H1 (cell line): Measurements from ENCODE around the gene LCLAT1. TPM values are rescaled to one million over a fixed set of nuclear protein-coding genes. Genes with fewer than 3 reads are reported as not detected.

Experiments
- CTCF ChIA-PET: fragments of 300-600 bp; sonication (Branson Sonifier 250); formaldehyde crosslinking; loops from one replicate; lab custom pipeline; 2021; ENCODE audit not compliant: partially characterized antibody; lab: Charles Lee
- POLR2A ChIA-PET: fragments of 300-600 bp; sonication (Branson Sonifier 250); formaldehyde crosslinking; loops from one replicate; lab custom pipeline; 2021; ENCODE audit warnings: inconsistent platforms; ENCODE audit not compliant: partially characterized antibody; lab: Charles Lee
- DNase-seq, 2 experiments: peaks; one replicate each; pipeline versions ENCODE4 v3.0.0 to v3.0.0-alpha.2; 2010 to 2022; ENCODE audit warnings: low spot score in 2 of 2, low read depth in 1 of 2, mixed read lengths in 1 of 2
- FAIRE-seq: peaks from 2 replicates; lab custom pipeline; 2011; peaks lifted over from hg19 to GRCh38; lab: Jason Lieb, UNC
- H2AFZ ChIP-seq: 2 replicates; pipeline ENCODE4 v1.8.1; 2012; ENCODE audit warnings: low read length, inconsistent platforms
- H2AK5ac ChIP-seq: 2 replicates; pipeline ENCODE4 v1.6.1; 2013; ENCODE audit warnings: low read depth, low read length
- H2BK120ac ChIP-seq: replicated peaks from 2 replicates; pipeline ENCODE3; 2013; ENCODE audit warnings: low read depth, low read length, inconsistent platforms
- H2BK12ac ChIP-seq: 2 replicates; pipeline ENCODE4 v1.6.1; 2013; ENCODE audit warnings: low read depth, low read length
- H2BK15ac ChIP-seq: 2 replicates; pipeline ENCODE4 v1.6.1; 2013; ENCODE audit warnings: low read length
- H2BK20ac ChIP-seq: 2 replicates; pipeline ENCODE4 v1.6.1; 2013; ENCODE audit warnings: low read length
- H2BK5ac ChIP-seq: 2 replicates; pipeline ENCODE4 v1.6.1; 2013; ENCODE audit warnings: low read depth, low read length
- H3K14ac ChIP-seq: 2 replicates; pipeline ENCODE4 v1.6.1; 2013; ENCODE audit warnings: inconsistent platforms; ENCODE audit not compliant: insufficient read length
- H3K18ac ChIP-seq: 2 replicates; pipeline ENCODE4 v1.6.1; 2013; ENCODE audit warnings: low read length; ENCODE audit errors: extremely low read depth
- H3K23ac ChIP-seq: 2 replicates; pipeline ENCODE4 v1.6.1; 2013; ENCODE audit warnings: inconsistent platforms; ENCODE audit not compliant: insufficient read length
- H3K23me2 ChIP-seq: 2 replicates; pipeline ENCODE4 v1.6.1; 2013; ENCODE audit warnings: low read depth, low read length
- H3K27ac ChIP-seq: 2 replicates; pipeline ENCODE4 v1.6.1; 2011; ENCODE audit warnings: low read depth, low read length, inconsistent platforms
- H3K27me3 ChIP-seq, 4 experiments: replicated peaks in 1 of 4; 1 replicate in 1 of 4; 2 replicates in 3 of 4; pipeline versions ENCODE4 v1.6.1 to v1.8.1; 2011 to 2013; ENCODE audit warnings: low read length in 3 of 4, mild to moderate bottlenecking in 3 of 4, inconsistent platforms in 2 of 4, mixed read lengths in 2 of 4, moderate library complexity in 1 of 4; ENCODE audit not compliant: control insufficient read depth in 3 of 4, insufficient read depth in 3 of 4; ENCODE audit errors: extremely low read depth in 1 of 4
- H3K36me3 ChIP-seq, 4 experiments: 2 replicates each; pipeline versions ENCODE4 v1.6.1 to v1.8.1; 2011 to 2013; ENCODE audit warnings: mild to moderate bottlenecking in 4 of 4, low read length in 3 of 4, moderate library complexity in 2 of 4, control low read depth in 1 of 4, inconsistent platforms in 1 of 4; ENCODE audit not compliant: insufficient read depth in 4 of 4, control insufficient read depth in 2 of 4
- H3K4ac ChIP-seq: replicated peaks from 2 replicates; pipeline ENCODE3; 2013; ENCODE audit warnings: low read length, low read depth, mixed read lengths, inconsistent platforms; ENCODE audit not compliant: insufficient read length
- H3K4me1 ChIP-seq, 4 experiments: replicated peaks in 1 of 4; 1 replicate in 1 of 4; 2 replicates in 3 of 4; pipeline versions ENCODE4 v1.6.1 to v1.8.1; 2011 to 2013; ENCODE audit warnings: low read length in 3 of 4, inconsistent platforms in 2 of 4, mixed read lengths in 1 of 4; ENCODE audit not compliant: insufficient read depth in 4 of 4, control insufficient read depth in 3 of 4
- H3K4me2 ChIP-seq, 2 experiments: 2 replicates each; pipeline versions ENCODE4 v1.6.1 to v1.8.1; 2011 to 2013; ENCODE audit warnings: low read depth in 2 of 2, low read length in 2 of 2, control low read depth in 1 of 2, inconsistent platforms in 1 of 2, mild to moderate bottlenecking in 1 of 2; ENCODE audit not compliant: insufficient read depth in 1 of 2
- H3K4me3 ChIP-seq, 4 experiments: fragments of 200-600, 300-600 bp in 1 of 4; sonication (generic), shearing (Covaris generic), sonication (Bioruptor Twin) in 1 of 4; 2 replicates each; pipeline versions ENCODE4 v1.5.1 to v1.8.1; 2011 to 2016; ENCODE audit warnings: low read length in 4 of 4, low read depth in 3 of 4, control low read depth in 2 of 4, inconsistent platforms in 2 of 4, mild to moderate bottlenecking in 2 of 4, mixed read lengths in 1 of 4, moderate library complexity in 1 of 4; ENCODE audit not compliant: insufficient read depth in 2 of 4; ENCODE audit errors: extremely low read depth in 1 of 4
- H3K56ac ChIP-seq: replicated peaks from 2 replicates; pipeline ENCODE3; 2013; ENCODE audit warnings: low read depth, mild to moderate bottlenecking, mixed read lengths, low read length, inconsistent platforms; ENCODE audit not compliant: insufficient read length
- H3K79me1 ChIP-seq: 2 replicates; pipeline ENCODE4 v1.6.1; 2013; ENCODE audit warnings: low read depth, low read length, control low read depth
- H3K79me2 ChIP-seq, 2 experiments: 2 replicates each; pipeline versions ENCODE4 v1.6.1 to v1.8.1; 2012 to 2013; ENCODE audit warnings: low read length in 2 of 2, mild to moderate bottlenecking in 2 of 2, inconsistent platforms in 1 of 2; ENCODE audit not compliant: insufficient read depth in 2 of 2, control insufficient read depth in 1 of 2
- H3K9ac ChIP-seq, 4 experiments: replicated peaks in 1 of 4; 1 replicate in 1 of 4; 2 replicates in 3 of 4; pipeline versions ENCODE4 v1.6.1 to v1.8.1; 2011 to 2013; ENCODE audit warnings: low read depth in 3 of 4, low read length in 3 of 4, control low read depth in 2 of 4, mild to moderate bottlenecking in 2 of 4, moderate library complexity in 2 of 4, inconsistent platforms in 1 of 4; ENCODE audit errors: extremely low read depth in 1 of 4
- H3K9me3 ChIP-seq, 2 experiments: 2 replicates each; pipeline versions ENCODE4 v1.6.1 to v1.8.1; 2012 to 2013; ENCODE audit warnings: mild to moderate bottlenecking in 2 of 2, moderate library complexity in 2 of 2, control low read depth in 1 of 2, inconsistent platforms in 1 of 2, low read depth in 1 of 2, low read length in 1 of 2, mixed read lengths in 1 of 2; ENCODE audit not compliant: insufficient read depth in 2 of 2
- H4K20me1 ChIP-seq, 2 experiments: replicated peaks in 1 of 2; 2 replicates each; pipeline versions ENCODE3 to v1.8.1; 2011 to 2013; ENCODE audit warnings: inconsistent platforms in 2 of 2, low read length in 2 of 2, mild to moderate bottlenecking in 1 of 2; ENCODE audit not compliant: insufficient read depth in 2 of 2, control insufficient read depth in 1 of 2
- H4K5ac ChIP-seq: 2 replicates; pipeline ENCODE4 v1.6.1; 2013; ENCODE audit warnings: low read length, low read depth, mixed read lengths, inconsistent platforms; ENCODE audit not compliant: insufficient read length
- H4K8ac ChIP-seq: 2 replicates; pipeline ENCODE4 v1.8.0; 2013; ENCODE audit warnings: mild to moderate bottlenecking, moderate library complexity, low read length, inconsistent platforms; ENCODE audit not compliant: insufficient read depth; ENCODE audit errors: extremely low read depth
- H4K91ac ChIP-seq: replicated peaks from 2 replicates; pipeline ENCODE3; 2013; ENCODE audit warnings: low read length, mixed read lengths, inconsistent platforms; ENCODE audit not compliant: insufficient read length
- CHD2 ChIP-seq: IDR thresholded peaks from 2 replicates; pipeline ENCODE4 v1.6.1; 2012; ENCODE audit warnings: low read length, improper control_type of control experiment
- CTCF ChIP-seq, 3 experiments: IDR thresholded peaks; 1 replicate in 2 of 3; 2 replicates in 1 of 3; pipeline versions ENCODE4 v1.5.1 to v1.6.1; 2011; ENCODE audit warnings: low read length in 3 of 3, mild to moderate bottlenecking in 3 of 3, inconsistent platforms in 2 of 3, low read depth in 1 of 3, moderate library complexity in 1 of 3; ENCODE audit not compliant: insufficient read depth in 1 of 3; ENCODE audit errors: control extremely low read depth in 1 of 3
- FOSL1 ChIP-seq: IDR thresholded peaks from 2 replicates; pipeline ENCODE4 v1.6.1; 2011; ENCODE audit warnings: mild to moderate bottlenecking, low read depth, low read length, moderate library complexity; ENCODE audit not compliant: insufficient read depth
- JUN ChIP-seq: IDR thresholded peaks from 2 replicates; pipeline ENCODE4 v1.6.1; 2011; ENCODE audit warnings: low read depth, mild to moderate bottlenecking, improper control_type of control experiment, low read length
- JUND ChIP-seq: IDR thresholded peaks from 2 replicates; pipeline ENCODE4 v1.6.1; 2011; ENCODE audit warnings: mild to moderate bottlenecking, improper control_type of control experiment, low read length
- MAFK ChIP-seq: IDR thresholded peaks from 2 replicates; pipeline ENCODE4 v1.6.1; 2012; ENCODE audit warnings: low read depth, mild to moderate bottlenecking, improper control_type of control experiment, low read length
- RAD21 ChIP-seq, 2 experiments: IDR thresholded peaks in 1 of 2; conservative IDR thresholded peaks in 1 of 2; 2 replicates each; pipeline ENCODE4 v1.6.1; 2011; ENCODE audit warnings: low read depth in 2 of 2, low read length in 2 of 2, improper control_type of control experiment in 1 of 2, inconsistent platforms in 1 of 2, mild to moderate bottlenecking in 1 of 2, moderate library complexity in 1 of 2
- SIN3A ChIP-seq, 2 experiments: IDR thresholded peaks in 1 of 2; conservative IDR thresholded peaks in 1 of 2; 2 replicates each; pipeline ENCODE4 v1.6.1; 2011 to 2012; ENCODE audit warnings: low read length in 2 of 2, improper control_type of control experiment in 1 of 2, low read depth in 1 of 2, mild to moderate bottlenecking in 1 of 2
- SIX5 ChIP-seq: IDR thresholded peaks from 2 replicates; pipeline ENCODE4 v1.6.1; 2011; ENCODE audit warnings: mild to moderate bottlenecking, low read depth, low read length
- USF2 ChIP-seq: IDR thresholded peaks from 2 replicates; pipeline ENCODE4 v1.6.1; 2011; ENCODE audit warnings: low read length, improper control_type of control experiment
- WGBS, 2 experiments: shearing (Covaris generic) in 1 of 2; methylation state at CpG; one replicate each; pipeline versions ENCODE4 v1.1.6 to v1.1.7; 2013 to 2015; ENCODE audit warnings: low lambda C conversion rate in 2 of 2, mixed read lengths in 2 of 2, inconsistent platforms in 1 of 2, low coverage in 1 of 2, missing lambda C conversion rate in 1 of 2; ENCODE audit not compliant: insufficient replicate concordance in 2 of 2, insufficient coverage in 1 of 2, insufficient read length in 1 of 2; ENCODE audit errors: extremely low coverage in 1 of 2, missing lambda C conversion rate in 1 of 2; 5-methylcytosine and 5-hydroxymethylcytosine counted together
- polyA plus RNA-seq, 7 experiments: library from polyadenylated mRNA; depleted of rRNA in 3 of 7; stranded (reverse) in 5 of 7; unstranded in 2 of 7; fragments of >200 nt in 5 of 7; fragments of 200-250 nt in 2 of 7; gene quantifications; 1 replicate in 5 of 7; 2 replicates in 1 of 7; 4 replicates in 1 of 7; pipeline versions ENCODE4 v1.2.1 to v1.2.3, GENCODE V29; 2011 to 2013; ENCODE audit warnings: missing spikeins in 2 of 7, mixed read lengths in 2 of 7
- total RNA-seq: library from RNA; stranded (reverse); fragmentation: NEBNext Ultra II Directional; extraction: Animal tissue kit (Norgen Biotek cat#: 25700); gene quantifications from 2 replicates; pipeline ENCODE4 v1.2.1, GENCODE V29; 2021

Gene LCLAT1
- total and polyA plus RNA-seq, 2 of the 8 experiments (the other 6 are each of a cell fraction or from before 2014, with no cell fraction given), result 7.6 to 22.0 TPM

- no peaks in the 10 kb centered on the region for H3K36me3 ChIP-seq
- no peak overlapping the region for H4K91ac ChIP-seq
- no peak overlapping the region for H3K9ac ChIP-seq
- no peak overlapping the region for H2AK5ac ChIP-seq
- H3K56ac ChIP-seq, result no peak overlapping the region
- H3K27me3 ChIP-seq, result no peaks in the 10 kb centered on the region
- no peak overlapping the region for H3K4me2 ChIP-seq
- 78% methylated on average over 1 of the region's 1 CpG; no CpG with 5 or more reads in 1 of the 2 experiments for WGBS, 2 experiments
- FAIRE-seq (peak; percentile 24), DNase-seq (no peak)
- H3K27ac ChIP-seq, result no peak overlapping the region
- no peak overlapping the region for H3K23ac ChIP-seq
- no peak overlapping the region for H3K4ac ChIP-seq
- no peak overlapping the region for H3K14ac ChIP-seq
- no peak overlapping the region for H3K4me3 ChIP-seq
- H3K23me2 ChIP-seq, result no peaks in the 10 kb centered on the region
- H2BK15ac ChIP-seq, result no peak overlapping the region
- H3K9me3 ChIP-seq, result no peaks in the 10 kb centered on the region
- H2BK20ac ChIP-seq, result no peak overlapping the region
- H2BK5ac ChIP-seq, result no peak overlapping the region
- POLR2A ChIA-PET, result no interaction called here
- CTCF ChIA-PET, result interaction anchor here (1.3 to 1.5 kb wide), 3 partner anchors 9 to 382 kb away, joined by 3 to 6 read pairs (median 6); no protein-coding TSS in a partner anchor
- H2BK120ac ChIP-seq, result no peak overlapping the region
- H2AFZ ChIP-seq, result no peak overlapping the region
- peaks cover 0 to 11% (median 8%) of the 10 kb centered on the region in 4 experiments; a peak in 3 of 7 replicates for H3K4me1 ChIP-seq
- H3K79me2 ChIP-seq, result no peaks in the 10 kb centered on the region
- H4K20me1 ChIP-seq, result no peaks in the 10 kb centered on the region
- H3K79me1 ChIP-seq, result no peaks in the 10 kb centered on the region
- H4K5ac ChIP-seq, result no peak overlapping the region
- H3K18ac ChIP-seq, result no peak overlapping the region; the same call in 1 of the 2 replicates
- H4K8ac ChIP-seq, result no peak overlapping the region
- no peak overlapping the region for H2BK12ac ChIP-seq
- 0 out of 4 replicates have a peak, but pooled peaks of 1 of the 2 experiments have one; percentile 5 for TF ChIP-seq RAD21 (IDR thresholded peaks at IDR 0.05 in 1 of 2, conservative IDR thresholded peaks at IDR 0.05 in 1 of 2; ENCODE audit: low read depth in 2 of 2, low read length in 2 of 2)
- TF ChIP-seq FOSL1, result no peak
- no peak for TF ChIP-seq JUN
- TF ChIP-seq SIX5, result no peak
- no peak for TF ChIP-seq JUND
- no peak for TF ChIP-seq SIN3A (conservative IDR thresholded peaks at IDR 0.05 in 1 of 2, IDR thresholded peaks at IDR 0.05 in 1 of 2; ENCODE audit: low read depth in 1 of 2, low read length in 2 of 2)
- TF ChIP-seq USF2, result no peak
- TF ChIP-seq CHD2, result no peak
- TF ChIP-seq CTCF (IDR thresholded peaks at IDR 0.05; ENCODE audit: control extremely low read depth in 1 of 3, insufficient read depth in 1 of 3, low read depth in 1 of 3, low read length in 3 of 3), result peak in 1 of 3 experiments; percentile 33; a peak in 1 of 4 replicates
- TF ChIP-seq MAFK, result no peak
These were observed 168.9 kb downstream of the LCLAT1 start for GRCh38 chr2:30615926-30616325.
